Right lobe of liver (tissue), 4 donors: ENCODE results near the gene BRSK2.

Experiments
- CTCF ChIP-seq, 4 donors: fragments of 200-600 bp in 3 of 4; fragments of 450-650 bp in 1 of 4; IDR thresholded peaks; one replicate each; pipeline versions ENCODE4 v1.5.1 to v1.8.0; 2016 to 2022; ENCODE audit warnings: antibody characterized with exemption in 4 of 4, mild to moderate bottlenecking in 2 of 4
- POLR2A ChIP-seq: fragments of 450-650 bp; IDR thresholded peaks from one replicate; pipeline ENCODE4 v1.6.1; 2017; ENCODE audit warnings: antibody characterized with exemption, mild to moderate bottlenecking
- donor health status: DM: no; HTN: no; CAD: no.
- donor health status: DM: no; HTN: no; CAD: no.
- donor health status: DM: no; HTN: yes; CAD: no.

- TF ChIP-seq CTCF (IDR thresholded peaks at IDR 0.05), result no peak
- TF ChIP-seq POLR2A, result no peak
Measured at GRCh38 chr11:1460986-1461825, 71.5 kb downstream of the BRSK2 start.
